ENCODE results near the gene NR2F2.

NR2F2 gene

GRCh38 chr15:96332637-96333121 is 2.2 kb downstream of the NR2F2 start:
- no peak for DNase-seq (ENCODE audit: low read depth)

- no peak for DNase-seq (ENCODE audit: low read depth)
Observed at GRCh38 chr15:96333131-96334016, 2.9 kb downstream of the NR2F2 start.

GRCh38 chr15:96334017-96334704 is 3.7 kb downstream of the NR2F2 start:
- no peak for DNase-seq (ENCODE audit: low read depth)

GRCh38 chr15:96334705-96335410 is 4.4 kb downstream of the NR2F2 start:
- no peak for DNase-seq (ENCODE audit: low read depth)

- no peak for DNase-seq (ENCODE audit: low read depth)
Observed at GRCh38 chr15:96335411-96336024, 5.0 kb downstream of the NR2F2 start.

- DNase-seq (ENCODE audit: low read depth), result no peak
Observed at GRCh38 chr15:96336108-96336595, 5.7 kb downstream of the NR2F2 start.

GRCh38 chr15:96336596-96337364 is 6.3 kb downstream of the NR2F2 start:
- DNase-seq (ENCODE audit: low read depth), result no peak

- no peak for DNase-seq (ENCODE audit: low read depth)
Observed at GRCh38 chr15:96337365-96338023, 7.0 kb downstream of the NR2F2 start.

GRCh38 chr15:96338074-96338765 is 7.7 kb downstream of the NR2F2 start:
- DNase-seq (ENCODE audit: low read depth), result no peak

- no peak for DNase-seq (ENCODE audit: low read depth)
Observed at GRCh38 chr15:96338766-96339618, 8.5 kb downstream of the NR2F2 start.

GRCh38 chr15:96339619-96340347 is 9.3 kb downstream of the NR2F2 start:
- no peak for DNase-seq (ENCODE audit: low read depth)

- no peak for DNase-seq (ENCODE audit: low read depth)
Observed at GRCh38 chr15:96340348-96340597, 9.8 kb downstream of the NR2F2 start.

- DNase-seq (ENCODE audit: low read depth), result no peak
Observed at GRCh38 chr15:96340598-96341512, 10.4 kb downstream of the NR2F2 start.

- DNase-seq (ENCODE audit: low read depth), result no peak
Observed at GRCh38 chr15:96341513-96342405, 11.3 kb downstream of the NR2F2 start.

GRCh38 chr15:96342406-96343112 is 12.1 kb downstream of the NR2F2 start:
- DNase-seq (ENCODE audit: low read depth), result no peak
